NCI-H1436 treated with DMSO at 0.1 percent for 48 hours (cell line): ENCODE measurements around the gene POLR1G.

Experiments used
- DNase-seq: peaks from one replicate; lab custom pipeline; 2025; lab: John Stamatoyannopoulos, UW

The POLR1G gene

DNA sequence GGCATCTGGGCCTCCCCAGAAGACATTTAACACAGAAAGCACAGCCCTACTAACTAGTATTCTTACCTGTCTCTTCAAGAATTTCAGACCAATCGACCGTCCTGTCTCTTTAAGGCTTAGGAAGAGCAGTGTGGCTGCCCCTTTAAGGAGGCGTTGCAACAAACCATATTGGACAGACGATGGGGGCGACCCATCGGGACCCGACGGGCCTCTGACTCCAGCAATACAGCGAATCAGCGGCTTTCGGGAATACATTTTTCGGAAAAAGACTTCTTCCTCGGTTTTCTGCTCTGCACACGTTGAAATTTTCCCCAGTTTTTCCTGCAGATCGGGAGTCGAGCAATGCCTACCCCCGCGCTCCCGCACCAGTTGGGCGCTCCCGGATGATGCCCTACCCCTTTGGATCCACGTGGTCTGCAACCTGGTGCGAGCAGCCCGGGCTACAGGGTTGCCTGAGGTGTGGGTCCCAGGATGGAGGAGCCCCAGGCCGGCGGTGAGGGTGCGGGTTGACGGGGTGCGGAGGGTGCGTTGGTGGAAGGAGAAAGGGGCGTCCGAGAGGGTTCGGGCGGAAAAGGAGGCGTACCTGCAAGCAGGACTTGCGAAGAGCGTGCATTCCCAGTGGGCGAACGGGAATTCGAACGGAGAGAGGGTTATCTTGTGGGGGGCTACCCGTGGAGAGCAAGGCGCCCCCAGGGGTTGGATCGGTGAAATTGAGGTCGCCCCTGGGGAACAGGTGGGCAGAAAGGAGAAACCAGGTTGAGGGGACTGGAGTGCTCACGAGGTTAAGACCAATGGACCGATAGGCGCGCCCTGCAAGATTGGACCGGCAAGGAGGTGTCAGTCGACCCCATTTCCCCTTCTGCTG lies at the start of gene POLR1G:
TSS of gene POLR1G (plus strand) at position 419 of the 865 bp plus-strand sequence. CDS start at position 472, 53 bp downstream.
- peak; percentile 72 for DNase-seq

- DNase-seq = no peak
Observed at GRCh38 chr19:45356760-45357444, 49.5 kb upstream of the POLR1G start.

- DNase-seq = no peak
Observed at GRCh38 chr19:45357445-45357783, 49.0 kb upstream of the POLR1G start.

DNA sequence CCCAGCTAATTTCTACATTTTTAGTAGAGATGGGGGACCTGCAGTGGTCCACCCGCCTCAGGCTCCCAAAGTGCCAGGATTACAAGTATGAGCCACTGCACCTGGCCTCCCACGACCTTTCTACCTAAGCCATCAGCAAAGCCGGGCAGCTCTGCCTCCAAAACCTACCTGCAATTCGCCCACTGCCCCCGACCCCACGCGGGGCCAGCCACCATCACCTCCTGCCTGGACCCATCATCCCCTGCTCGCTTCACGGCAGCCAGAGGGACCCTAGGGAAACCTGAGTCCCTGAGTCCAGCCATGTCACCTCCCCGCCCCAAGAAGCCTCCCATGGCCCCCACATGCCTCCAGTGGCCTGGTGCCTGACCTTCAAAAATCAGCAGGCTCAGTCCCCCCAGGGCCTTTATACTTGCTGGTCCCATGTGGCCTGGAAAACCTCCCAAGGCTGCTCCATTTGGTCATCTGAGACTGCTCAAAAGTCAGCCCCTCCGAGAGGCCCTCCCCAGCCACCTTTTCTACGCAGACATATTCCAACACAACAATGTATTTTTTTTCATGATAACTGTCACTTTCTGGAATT lies 48.1 kb upstream of the POLR1G start:
- no peak for DNase-seq

DNA sequence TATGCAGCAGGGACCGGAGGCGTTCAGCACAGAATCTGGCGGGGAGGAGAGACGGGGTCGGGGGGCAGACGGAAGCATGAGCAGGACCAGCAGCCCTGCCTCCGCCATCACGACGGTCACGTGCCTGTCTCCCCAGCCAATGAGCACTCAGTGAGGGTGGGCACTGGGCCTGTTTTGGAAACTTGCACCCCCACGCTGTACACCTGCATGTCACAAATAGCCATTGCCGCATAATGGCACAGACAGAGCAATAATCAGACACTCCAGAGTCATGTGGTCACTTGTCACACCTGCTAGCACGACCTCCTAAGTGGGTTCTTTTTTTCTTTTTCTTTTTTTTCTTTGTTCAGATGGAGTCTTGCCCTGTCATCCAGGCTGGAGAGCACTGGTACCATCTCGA lies 44.8 kb upstream of the POLR1G start:
- DNase-seq = no peak

DNA sequence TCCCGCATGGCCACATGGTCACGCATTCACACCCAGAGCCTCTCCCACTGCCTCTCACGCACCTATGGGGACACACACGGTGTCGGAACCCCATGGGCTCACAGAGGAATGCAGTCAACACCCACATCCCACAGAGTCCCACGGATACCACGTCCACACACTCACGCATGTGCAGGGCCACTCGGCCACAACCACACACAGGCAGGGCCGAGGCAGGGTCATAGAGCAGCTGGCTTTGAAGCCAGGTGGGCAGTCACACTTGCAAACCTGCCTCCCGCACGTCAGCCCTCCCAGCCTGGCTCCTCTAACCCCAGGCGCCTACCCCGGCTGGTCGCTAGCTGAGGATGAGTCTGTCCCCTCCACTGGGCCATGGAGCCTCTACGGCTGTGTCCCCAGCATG lies 44.2 kb upstream of the POLR1G start:
- DNase-seq = no peak

GRCh38 chr19:45363861-45364459 lies 42.5 kb upstream of the POLR1G start:
- no peak for DNase-seq

- DNase-seq = no peak
Observed at GRCh38 chr19:45364696-45365095, 41.7 kb upstream of the POLR1G start.

- no peak for DNase-seq
Observed at GRCh38 chr19:45368127-45368526, 38.3 kb upstream of the POLR1G start.

- no peak for DNase-seq
Observed at GRCh38 chr19:45368737-45369340, 37.6 kb upstream of the POLR1G start.

DNA sequence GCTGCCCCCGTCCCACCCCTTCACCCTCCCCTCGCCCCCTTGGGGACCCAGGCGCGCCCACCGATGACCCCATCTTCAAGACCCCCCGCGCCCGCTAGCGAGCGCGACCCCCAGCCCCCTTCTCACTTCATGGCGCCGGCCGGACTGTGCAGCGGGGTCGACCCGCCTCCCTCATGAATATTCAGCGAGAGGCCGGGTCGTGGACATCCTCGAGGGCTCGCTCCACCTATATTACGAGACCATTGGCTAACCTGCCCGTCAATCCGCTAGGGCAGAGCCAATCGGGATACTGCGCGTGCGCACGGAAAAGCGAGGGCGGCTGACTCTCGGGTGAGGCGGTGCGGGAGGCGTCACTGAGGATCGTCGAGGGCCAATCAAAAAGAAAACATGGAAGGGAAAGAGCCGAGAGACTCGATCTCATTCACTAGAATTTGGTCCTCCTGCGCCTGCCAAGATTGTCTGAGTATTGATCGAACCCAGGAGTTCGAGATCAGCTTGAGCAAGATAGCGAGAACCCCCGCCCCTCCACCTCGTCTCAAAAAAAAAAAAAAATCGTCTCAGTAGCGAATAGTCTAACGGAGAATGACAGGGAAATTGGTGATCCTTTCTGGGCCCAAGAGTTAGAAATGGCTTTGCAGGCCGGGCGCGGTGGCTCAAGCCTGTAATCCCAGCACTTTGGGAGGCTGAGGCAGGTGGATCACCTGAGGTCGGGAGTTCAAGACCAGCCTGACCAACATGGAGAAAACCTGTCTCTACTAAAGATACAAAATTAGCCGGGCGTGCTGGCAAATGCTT lies 35.8 kb upstream of the POLR1G start, which contains the start of gene ERCC2:
TSS of gene ERCC2 (minus strand) at position 164 of the 795 bp plus-strand sequence. CDS start at position 131, 33 bp downstream.
- DNase-seq = peak; percentile 71

DNA sequence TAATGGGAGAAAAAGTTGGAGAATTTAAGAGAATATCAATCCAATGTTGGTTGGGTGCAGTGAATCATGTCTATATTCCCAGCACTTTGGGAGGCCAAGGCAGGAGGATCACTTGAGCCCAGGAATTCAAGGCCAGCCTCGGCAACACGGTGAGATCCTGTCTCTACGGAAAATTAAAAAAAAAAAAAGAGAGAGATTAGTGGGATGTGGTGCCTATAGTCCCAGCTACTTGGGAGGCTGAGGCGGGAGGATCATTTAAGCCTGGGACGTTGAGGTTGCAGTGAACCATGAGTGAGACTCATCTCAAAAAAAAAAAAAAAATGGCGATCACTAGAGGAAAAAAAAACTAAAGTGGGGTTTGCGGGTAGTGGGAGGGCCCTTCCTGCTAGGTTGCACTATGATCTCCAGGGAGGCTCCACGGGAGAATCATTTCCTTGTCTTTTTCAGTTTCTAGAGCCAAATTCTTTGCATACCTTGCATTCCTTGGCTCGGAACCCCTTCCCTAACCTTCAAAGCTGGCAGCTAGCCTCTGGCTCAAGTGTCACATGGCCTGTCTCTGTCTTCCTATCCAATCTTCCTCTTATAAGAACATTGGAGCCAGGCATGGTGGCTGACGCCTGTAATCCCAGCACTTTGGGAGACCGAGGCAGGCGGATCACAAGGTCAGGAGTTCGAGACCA lies 30.3 kb upstream of the POLR1G start:
- no peak for DNase-seq

DNA sequence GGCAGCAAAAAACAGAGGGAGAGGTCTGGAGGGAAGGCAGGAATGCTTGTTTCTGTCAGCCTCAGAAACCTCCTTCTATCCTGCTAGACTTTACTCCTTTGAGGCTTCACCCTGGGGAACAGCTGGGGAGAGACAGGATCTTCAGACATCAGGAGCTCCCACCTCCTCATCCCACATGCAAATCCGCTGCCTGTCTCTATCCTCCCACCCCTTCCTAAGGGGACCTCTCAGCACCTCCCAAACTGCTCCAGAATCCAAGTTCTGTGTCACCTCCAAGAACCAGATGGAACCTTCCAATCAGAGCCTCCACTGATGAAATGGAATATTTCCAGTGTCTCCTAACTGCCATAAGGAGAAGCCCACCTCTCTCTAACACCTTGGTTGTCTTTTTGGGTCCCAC lies 26.3 kb upstream of the POLR1G start:
- no peak for DNase-seq

GRCh38 chr19:45382426-45382825 lies 24.0 kb upstream of the POLR1G start:
- DNase-seq = no peak

DNA sequence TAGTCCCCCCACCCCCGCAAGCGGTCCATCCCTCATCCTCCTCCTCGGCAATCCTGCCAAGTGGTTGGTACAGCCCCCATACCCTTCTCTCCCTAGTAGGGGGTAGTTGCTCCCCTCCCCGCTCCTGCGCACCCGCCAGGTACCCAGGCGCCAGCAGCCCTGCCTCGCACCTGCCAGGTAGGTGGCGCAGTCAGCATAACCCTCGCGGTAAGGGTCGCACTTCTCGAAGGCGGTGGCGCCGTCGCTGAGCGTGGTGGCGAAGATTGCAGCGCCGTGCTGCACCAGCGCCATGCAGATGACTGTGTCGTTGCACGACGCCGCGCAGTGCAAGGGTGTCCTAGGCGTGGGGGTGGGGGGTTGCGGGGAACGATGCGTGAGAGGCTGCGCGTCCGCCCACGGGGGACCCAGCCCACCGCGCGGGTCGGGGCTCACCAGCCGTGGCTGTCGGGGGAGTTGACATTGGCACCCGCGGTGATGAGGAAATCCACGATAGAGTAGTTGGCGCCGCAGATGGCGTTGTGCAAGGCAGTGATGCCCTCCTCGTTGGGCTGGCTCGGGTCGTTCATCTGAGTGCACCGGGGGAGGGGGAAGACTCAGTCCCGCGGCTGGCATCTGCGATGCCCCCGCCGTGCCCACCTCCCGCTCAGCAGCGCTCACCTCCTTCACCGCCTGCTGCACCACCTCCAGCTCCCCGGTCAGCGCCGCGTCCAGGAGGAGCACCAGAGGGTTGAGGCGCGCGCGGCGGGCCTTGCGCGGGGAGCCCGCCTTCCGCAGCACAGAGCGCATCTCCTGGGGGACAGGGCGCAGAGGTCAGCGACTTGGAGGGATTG lies 20.8 kb upstream of the POLR1G start:
- DNase-seq = no peak

GRCh38 chr19:45391346-45391745 lies 15.1 kb upstream of the POLR1G start:
- no peak for DNase-seq

DNA sequence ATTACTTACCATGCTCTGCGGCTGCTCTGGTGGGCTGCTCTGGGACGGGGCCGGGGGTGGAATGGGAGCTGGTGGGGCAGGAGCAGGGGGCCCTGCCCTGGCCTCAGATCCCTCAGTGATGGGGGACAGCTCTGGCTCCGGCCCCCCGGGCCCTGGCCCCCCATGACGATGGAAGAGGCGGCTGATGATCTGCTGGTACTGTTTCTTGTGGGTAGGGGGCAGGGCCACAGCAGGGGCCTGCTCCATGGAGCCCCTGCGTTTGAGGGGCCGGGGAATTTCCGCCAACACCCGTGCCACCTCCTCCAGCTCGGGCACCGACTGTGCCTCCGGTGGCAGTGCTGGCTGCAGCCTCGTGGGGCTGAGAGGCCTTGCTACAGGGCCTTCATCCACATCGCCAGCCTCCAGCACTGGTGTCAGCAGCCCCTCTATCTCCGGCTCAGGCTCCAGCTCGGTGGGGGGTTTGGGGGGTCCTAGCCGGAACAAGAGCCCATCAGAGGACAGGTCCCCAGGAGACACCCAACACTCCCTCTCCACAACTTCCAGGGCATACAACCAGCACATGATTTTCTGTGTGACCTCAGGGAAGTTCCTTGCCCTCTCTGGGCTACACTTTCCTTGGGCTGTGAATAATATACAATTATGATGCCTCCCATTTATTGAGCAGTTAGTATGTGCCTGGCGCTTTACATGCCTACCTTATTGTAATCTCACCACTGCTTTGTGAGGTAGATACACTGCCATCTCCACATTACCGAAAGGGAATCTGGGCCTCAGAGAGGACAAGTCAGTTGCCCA lies 14.4 kb upstream of the POLR1G start:
- no peak for DNase-seq

GRCh38 chr19:45395821-45396617 lies 10.4 kb upstream of the POLR1G start:
- DNase-seq = no peak
